Esophagus squamous epithelium (tissue), 4 donors: ENCODE results near the gene HS2ST1.

Experiments used
- POLR2A ChIP-seq, 4 donors: fragments of 450-650 bp; IDR thresholded peaks; one replicate each; pipeline ENCODE4 v1.6.1; 2017; ENCODE audit warnings: antibody characterized with exemption in 4 of 4, mild to moderate bottlenecking in 4 of 4, moderate library complexity in 3 of 4
- TF ChIP-seq, protein P1 (sequence below), 6 experiments: fragments of 450-650 bp in 4 of 6; fragments of 200-600 bp in 2 of 6; sonication (generic) in 2 of 6; IDR thresholded peaks; one replicate each; pipeline ENCODE4 v1.5.1; 2016 to 2019; ENCODE audit warnings: antibody characterized with exemption in 6 of 6, mild to moderate bottlenecking in 4 of 6, moderate library complexity in 4 of 6

DNA sequence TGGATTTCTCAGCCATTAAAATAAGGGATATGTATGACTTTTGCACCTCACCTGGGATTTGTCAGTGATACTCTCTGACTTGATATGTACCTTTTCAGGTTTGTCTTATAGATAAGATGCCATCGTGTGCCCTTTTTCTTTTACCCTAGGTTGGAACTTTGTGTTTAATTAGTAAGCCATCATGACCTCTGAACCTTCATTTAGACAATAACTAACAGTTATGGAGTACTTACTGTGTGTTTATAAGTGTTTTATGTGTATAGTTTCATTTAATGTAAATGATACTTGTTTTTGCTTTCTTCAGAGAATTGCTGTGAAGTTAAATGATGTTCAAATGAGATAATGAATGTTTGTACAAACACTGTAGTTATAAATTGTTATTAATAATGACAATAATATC, 14.4 kb downstream of the HS2ST1 start:
- TF ChIP-seq, protein P1, sequence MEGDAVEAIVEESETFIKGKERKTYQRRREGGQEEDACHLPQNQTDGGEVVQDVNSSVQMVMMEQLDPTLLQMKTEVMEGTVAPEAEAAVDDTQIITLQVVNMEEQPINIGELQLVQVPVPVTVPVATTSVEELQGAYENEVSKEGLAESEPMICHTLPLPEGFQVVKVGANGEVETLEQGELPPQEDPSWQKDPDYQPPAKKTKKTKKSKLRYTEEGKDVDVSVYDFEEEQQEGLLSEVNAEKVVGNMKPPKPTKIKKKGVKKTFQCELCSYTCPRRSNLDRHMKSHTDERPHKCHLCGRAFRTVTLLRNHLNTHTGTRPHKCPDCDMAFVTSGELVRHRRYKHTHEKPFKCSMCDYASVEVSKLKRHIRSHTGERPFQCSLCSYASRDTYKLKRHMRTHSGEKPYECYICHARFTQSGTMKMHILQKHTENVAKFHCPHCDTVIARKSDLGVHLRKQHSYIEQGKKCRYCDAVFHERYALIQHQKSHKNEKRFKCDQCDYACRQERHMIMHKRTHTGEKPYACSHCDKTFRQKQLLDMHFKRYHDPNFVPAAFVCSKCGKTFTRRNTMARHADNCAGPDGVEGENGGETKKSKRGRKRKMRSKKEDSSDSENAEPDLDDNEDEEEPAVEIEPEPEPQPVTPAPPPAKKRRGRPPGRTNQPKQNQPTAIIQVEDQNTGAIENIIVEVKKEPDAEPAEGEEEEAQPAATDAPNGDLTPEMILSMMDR (IDR thresholded peaks at IDR 0.05), result no peak
- no peak for TF ChIP-seq POLR2A (IDR thresholded peaks at IDR 0.05)
